ENCODE data around the gene SNX30.

DNA sequence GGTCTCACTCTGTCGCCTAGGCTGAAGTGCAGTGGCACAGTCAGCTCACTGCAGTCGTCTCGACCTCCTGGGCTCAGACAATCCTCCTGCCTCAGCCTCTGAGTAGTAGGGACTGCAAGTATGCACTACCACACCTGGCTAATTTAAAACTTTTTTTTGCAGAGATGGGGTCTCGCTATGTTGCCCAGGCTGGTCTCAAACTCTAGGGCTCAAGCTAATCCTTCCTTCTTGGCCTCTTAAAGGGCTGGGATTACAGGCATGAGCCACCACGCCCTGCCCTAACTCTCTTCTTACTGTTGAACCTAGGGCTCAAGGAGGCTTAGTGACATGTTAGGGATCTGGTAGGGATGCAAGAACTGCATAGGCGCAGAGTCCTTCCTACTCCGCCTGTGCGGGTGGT is 65.3 kb downstream of the SNX30 start:
- TF ChIP-seq ZBTB7A (IDR thresholded peaks at IDR 0.05; ENCODE audit: low read depth) (no peak), MAX (IDR thresholded peaks at IDR 0.05) (no peak)

All from Ishikawa (cell line).